Measurements from ENCODE around the gene KIAA1549.
"Not testable (repeated sequence)": the region's sequence is repeated elsewhere in the genome, so short reads cannot be mapped to it uniquely, and the experiment has no call there.

Gene KIAA1549

DNA sequence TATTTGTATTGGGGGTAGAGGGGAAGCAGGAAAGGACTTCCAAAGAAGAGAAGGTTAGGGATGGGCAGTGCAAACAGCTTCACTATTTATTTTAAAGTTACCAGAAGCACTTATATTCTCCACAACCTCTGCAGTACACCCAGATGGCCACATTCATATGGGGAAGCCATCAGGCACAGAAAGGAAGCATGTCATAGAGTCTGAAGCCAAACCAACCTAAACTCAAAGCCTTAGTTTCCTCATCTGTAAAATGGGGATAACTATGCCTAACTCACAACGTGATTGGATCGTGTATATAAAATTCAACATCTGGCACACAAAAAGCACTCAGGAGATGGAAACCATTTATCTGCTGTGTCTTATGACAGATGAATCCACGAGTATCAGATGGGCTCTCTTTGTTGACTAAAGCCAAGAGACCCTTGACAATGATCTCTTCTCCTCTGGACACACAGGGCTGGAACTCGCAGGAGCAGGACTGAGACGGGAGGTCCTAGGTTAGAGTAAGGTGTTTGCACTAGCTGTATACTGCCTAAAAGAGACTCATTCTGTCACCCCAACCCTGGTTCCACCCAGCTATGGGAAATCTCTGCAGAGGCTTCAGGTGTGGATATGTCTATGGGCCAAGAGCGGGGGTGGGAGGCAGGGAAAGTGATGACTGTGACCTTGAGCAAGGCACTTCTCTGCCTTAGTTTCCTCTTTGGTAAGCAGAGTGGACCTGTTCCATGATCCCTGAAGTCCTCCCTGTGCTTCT is 1.8 kb downstream of the KIAA1549 start:
- TF ChIP-seq, protein P1, sequence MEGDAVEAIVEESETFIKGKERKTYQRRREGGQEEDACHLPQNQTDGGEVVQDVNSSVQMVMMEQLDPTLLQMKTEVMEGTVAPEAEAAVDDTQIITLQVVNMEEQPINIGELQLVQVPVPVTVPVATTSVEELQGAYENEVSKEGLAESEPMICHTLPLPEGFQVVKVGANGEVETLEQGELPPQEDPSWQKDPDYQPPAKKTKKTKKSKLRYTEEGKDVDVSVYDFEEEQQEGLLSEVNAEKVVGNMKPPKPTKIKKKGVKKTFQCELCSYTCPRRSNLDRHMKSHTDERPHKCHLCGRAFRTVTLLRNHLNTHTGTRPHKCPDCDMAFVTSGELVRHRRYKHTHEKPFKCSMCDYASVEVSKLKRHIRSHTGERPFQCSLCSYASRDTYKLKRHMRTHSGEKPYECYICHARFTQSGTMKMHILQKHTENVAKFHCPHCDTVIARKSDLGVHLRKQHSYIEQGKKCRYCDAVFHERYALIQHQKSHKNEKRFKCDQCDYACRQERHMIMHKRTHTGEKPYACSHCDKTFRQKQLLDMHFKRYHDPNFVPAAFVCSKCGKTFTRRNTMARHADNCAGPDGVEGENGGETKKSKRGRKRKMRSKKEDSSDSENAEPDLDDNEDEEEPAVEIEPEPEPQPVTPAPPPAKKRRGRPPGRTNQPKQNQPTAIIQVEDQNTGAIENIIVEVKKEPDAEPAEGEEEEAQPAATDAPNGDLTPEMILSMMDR (IDR thresholded peaks at IDR 0.05): no peak
- no peak for DNase-seq
- H3K27me3 ChIP-seq: peaks cover 0 to 21% of the 10 kb centered on the region in 2 donors
- H3K4me3 ChIP-seq: no peak overlapping the region
- peaks cover 0 to 19% (median 7%) of the 10 kb centered on the region in 4 donors for H3K4me1 ChIP-seq
- H3K9me3 ChIP-seq: no peaks in the 10 kb centered on the region
- intact Hi-C loops (cut with DNase I; ENCODE audit: low total_unique reads): no loop called here
- no peak overlapping the region for H3K27ac ChIP-seq
- no peaks in the 10 kb centered on the region for H3K36me3 ChIP-seq

DNA sequence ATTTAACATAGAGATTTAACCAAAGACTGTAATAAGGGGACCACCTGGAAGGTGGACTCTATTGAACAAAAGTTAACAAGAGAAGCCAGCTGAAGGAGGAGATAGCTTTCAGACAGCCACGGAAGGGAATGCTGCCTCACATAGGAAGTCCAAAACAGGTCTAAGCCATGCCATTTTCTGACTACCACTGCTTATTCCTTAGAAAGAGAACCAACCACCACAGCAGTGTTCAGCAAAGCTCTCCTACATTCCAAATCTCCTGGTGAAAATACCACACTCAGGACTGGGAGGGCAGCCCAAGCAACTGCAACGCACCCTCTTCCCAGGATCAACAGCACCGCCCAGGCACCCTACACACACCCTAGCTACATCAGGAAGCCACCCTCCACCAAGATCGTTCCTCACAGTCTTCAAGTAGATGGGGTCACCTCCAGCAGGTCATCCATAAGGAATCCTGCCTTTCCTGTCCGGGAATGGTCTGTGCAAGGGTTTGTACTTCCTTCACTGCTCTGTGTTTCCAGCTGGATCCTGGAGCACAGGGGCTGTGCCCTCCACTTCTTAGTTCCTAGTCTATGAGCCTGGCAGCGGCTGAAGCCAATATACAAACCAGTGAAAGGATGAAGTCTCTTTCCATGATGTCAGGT is 2.5 kb downstream of the KIAA1549 start:
- H3K27ac ChIP-seq: no peak overlapping the region
- TF ChIP-seq, protein P1 (IDR thresholded peaks at IDR 0.05): no peak
- no peak for DNase-seq
- no peaks in the 10 kb centered on the region for H3K9me3 ChIP-seq
- H3K27me3 ChIP-seq: peaks cover 0 to 26% of the 10 kb centered on the region in 2 donors
- H3K4me1 ChIP-seq: peaks cover 0 to 19% (median 7%) of the 10 kb centered on the region in 4 donors
- intact Hi-C loops (cut with DNase I; ENCODE audit: low total_unique reads): no loop called here
- no peaks in the 10 kb centered on the region for H3K36me3 ChIP-seq
- no peak overlapping the region for H3K4me3 ChIP-seq

DNA sequence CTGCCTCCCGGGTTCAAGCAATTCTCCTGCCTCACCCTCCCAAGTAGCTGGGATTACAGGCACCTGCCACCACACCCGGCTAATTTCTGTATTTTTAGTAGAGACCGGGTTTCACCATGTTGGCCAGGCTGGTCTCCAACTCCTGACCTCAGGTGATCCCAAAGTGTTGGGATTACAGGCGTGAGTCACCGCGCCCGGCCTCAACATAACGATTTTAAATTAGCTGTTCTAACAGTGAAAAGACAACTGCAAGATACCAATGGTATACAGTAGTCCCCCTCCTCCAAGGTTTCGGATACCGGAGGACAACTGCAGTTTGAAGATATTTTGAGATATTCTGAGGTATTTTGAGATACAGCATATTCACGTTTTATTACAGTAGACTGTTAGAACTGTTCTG is 5.0 kb downstream of the KIAA1549 start:
- H3K27ac ChIP-seq; H3K36me3 ChIP-seq; DNase-seq; intact Hi-C loops (cut with DNase I; ENCODE audit: low total_unique reads); H3K4me3 ChIP-seq; H3K9me3 ChIP-seq: not testable (repeated sequence)
- Histone ChIP-seq H3K27me3 (peaks cover 0 to 26% of the 10 kb centered on the region in 2 donors), H3K4me1 (peaks cover 0 to 11% (median 4%) of the 10 kb centered on the region in 4 donors)

DNA sequence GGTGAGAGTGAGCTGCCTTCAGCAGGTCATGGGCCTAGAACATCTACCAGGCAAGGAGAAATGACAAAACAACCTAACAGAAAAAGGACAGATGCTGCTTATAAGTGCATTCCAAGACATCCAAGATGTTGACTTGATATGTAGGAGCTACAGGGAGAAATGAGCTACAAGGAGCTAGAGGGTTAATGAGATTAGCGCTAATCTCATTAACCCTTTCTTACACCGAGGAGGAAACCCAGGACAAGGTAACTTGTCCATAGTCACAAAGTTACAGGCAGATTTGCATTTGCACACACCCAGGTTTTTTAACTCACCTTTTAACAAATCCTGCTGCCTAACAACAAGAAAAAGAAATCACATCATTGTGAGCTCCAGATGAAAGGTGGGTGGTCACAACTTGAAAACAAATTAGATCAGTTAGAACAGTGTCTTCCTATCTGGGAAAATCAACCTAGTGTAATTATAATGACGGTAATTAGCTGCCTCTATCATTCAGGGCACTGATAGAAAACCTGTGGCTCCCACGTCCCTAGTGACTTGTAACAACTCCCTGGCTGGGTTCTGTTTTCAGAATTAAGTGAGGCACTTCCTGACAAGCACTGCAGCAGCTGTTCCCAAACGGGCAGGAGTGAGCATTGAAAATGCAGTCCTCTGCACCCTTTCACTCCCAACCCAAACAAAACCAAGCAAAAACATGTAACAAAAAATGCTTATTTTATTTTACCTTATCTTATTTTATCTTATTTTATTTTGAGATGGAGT is 5.7 kb downstream of the KIAA1549 start:
- H3K9me3 ChIP-seq: no peaks in the 10 kb centered on the region
- no peak overlapping the region for H3K4me3 ChIP-seq
- no peak for DNase-seq
- intact Hi-C loops (cut with DNase I; ENCODE audit: low total_unique reads): no loop called here
- no peak overlapping the region for H3K27ac ChIP-seq
- H3K27me3 ChIP-seq: peaks cover 0 to 26% of the 10 kb centered on the region in 2 donors
- peaks cover 0 to 8% (median 2%) of the 10 kb centered on the region in 4 donors for H3K4me1 ChIP-seq
- TF ChIP-seq, protein P1 (IDR thresholded peaks at IDR 0.05): no peak
- no peaks in the 10 kb centered on the region for H3K36me3 ChIP-seq

DNA sequence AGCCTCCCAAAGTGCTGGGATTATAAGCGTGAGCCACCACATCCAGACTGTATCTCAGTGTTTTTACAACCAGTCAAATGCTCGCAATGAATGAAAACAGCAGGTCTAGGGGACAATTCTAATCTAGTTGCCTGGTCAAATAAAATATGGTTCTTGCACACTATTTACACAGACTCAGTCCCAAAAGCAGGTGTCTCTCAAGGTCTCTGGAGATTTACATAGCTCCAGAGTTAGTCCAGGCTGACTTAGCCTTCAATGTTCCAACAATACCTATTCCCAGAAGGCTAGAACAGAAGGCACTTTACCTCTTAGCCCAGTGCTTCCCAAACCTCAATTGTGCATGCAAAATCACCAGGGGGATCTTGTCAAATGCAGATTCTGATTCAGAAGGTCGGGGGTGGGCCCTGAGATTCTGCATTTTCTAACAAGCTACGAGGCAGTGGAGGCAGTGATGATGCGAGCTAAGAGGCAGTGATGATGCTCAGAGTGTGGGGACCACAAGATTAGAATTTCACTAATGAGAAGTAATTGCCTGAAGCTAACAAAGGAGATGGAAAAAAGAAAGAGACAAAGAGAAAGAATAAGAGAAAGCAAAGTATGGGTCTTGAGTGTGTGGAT is 6.4 kb downstream of the KIAA1549 start:
- TF ChIP-seq, protein P1 (IDR thresholded peaks at IDR 0.05): no peak
- DNase-seq: no peak
- H3K9me3 ChIP-seq: no peaks in the 10 kb centered on the region
- no peak overlapping the region for H3K4me3 ChIP-seq
- H3K36me3 ChIP-seq: no peaks in the 10 kb centered on the region
- H3K27ac ChIP-seq: no peak overlapping the region
- intact Hi-C loops (cut with DNase I; ENCODE audit: low total_unique reads): no loop called here
- H3K27me3 ChIP-seq: peaks cover 0 to 24% of the 10 kb centered on the region in 2 donors
- peaks cover 0 to under 1% (median 0%) of the 10 kb centered on the region in 4 donors for H3K4me1 ChIP-seq
